Gastrocnemius medialis (tissue), 4 donors: ENCODE measurements around the gene RAPSN. TPM values are rescaled to one million over a fixed set of nuclear protein-coding genes. Genes with fewer than 3 reads are reported as not detected.

Experiments used
- ATAC-seq, 2 donors: fragments of 150-250 bp; one replicate each; pipeline ENCODE4 v1.9.1; 2016
- DNase-seq, 2 donors: peaks; one replicate each; pipeline ENCODE4 v3.0.0-alpha.2; 2019
- H3K27ac ChIP-seq, 4 donors: fragments of 200-600 bp; sonication (generic); 1 replicate in 1 of 4; 2 replicates in 3 of 4; pipeline ENCODE4 v1.5.1; 2016 to 2018; ENCODE audit warnings: mild to moderate bottlenecking in 2 of 4, moderate library complexity in 1 of 4
- H3K27me3 ChIP-seq, 3 donors: fragments of 200-600 bp; sonication (generic) in 2 of 3; 1 replicate in 1 of 3; 2 replicates in 2 of 3; pipeline versions ENCODE4 v1.5.1 to v1.6.0; 2016 to 2019; ENCODE audit warnings: mild to moderate bottlenecking in 1 of 3, moderate library complexity in 1 of 3
- H3K36me3 ChIP-seq, 2 donors: fragments of 200-600 bp; sonication (generic) in 1 of 2; one replicate each; pipeline ENCODE4 v1.5.1; 2017 to 2018
- H3K4me1 ChIP-seq, 2 donors: fragments of 200-600 bp; sonication (generic) in 1 of 2; one replicate each; pipeline ENCODE4 v1.5.1; 2016 to 2017; ENCODE audit warnings: mild to moderate bottlenecking in 2 of 2
- H3K4me3 ChIP-seq, 4 donors: fragments of 200-600 bp; sonication (generic) in 3 of 4; 1 replicate in 1 of 4; 2 replicates in 3 of 4; pipeline ENCODE4 v1.5.1; 2016 to 2019; ENCODE audit warnings: mild to moderate bottlenecking in 2 of 4
- H3K9me3 ChIP-seq, 3 donors: fragments of 200-600 bp; sonication (generic) in 2 of 3; 1 replicate in 1 of 3; 2 replicates in 2 of 3; pipeline ENCODE4 v1.5.1; 2016 to 2019
- POLR2A ChIP-seq, 2 donors: fragments of 450-650 bp; IDR thresholded peaks; one replicate each; pipeline ENCODE4 v1.6.1; 2017; ENCODE audit warnings: antibody characterized with exemption in 2 of 2, mild to moderate bottlenecking in 2 of 2, moderate library complexity in 2 of 2
- in situ Hi-C, 4 donors: fragments of 200-750 bp; cut with MboI; loops; one replicate each; pipeline versions ENCODE4 v1.15.0 to v1.8.0; 2017; ENCODE audit warnings: low sequenced_read_pairs in 4 of 4
- intact Hi-C: fragments of 100-400 bp; cut with DNase I; formaldehyde crosslinking; loops from one replicate; pipeline ENCODE4 v1.15.1; 2023; ENCODE audit warnings: low total_unique reads
- total RNA-seq, 4 donors: library from RNA; depleted of rRNA; stranded (reverse); fragments of >200 nt; gene quantifications; one replicate each; pipeline versions ENCODE4 v1.1.0 to v1.2.3, GENCODE V29; 2016
- TF ChIP-seq, protein P1 (sequence below), 5 experiments: fragments of 450-650 bp in 3 of 5; fragments of 200-600 bp in 2 of 5; sonication (generic) in 2 of 5; IDR thresholded peaks in 4 of 5; conservative IDR thresholded peaks in 1 of 5; 1 replicate in 4 of 5; 2 replicates in 1 of 5; pipeline ENCODE4 v1.5.1; 2016 to 2019; ENCODE audit warnings: antibody characterized with exemption in 5 of 5, mild to moderate bottlenecking in 3 of 5, moderate library complexity in 3 of 5

The RAPSN gene
- total RNA-seq, 4 donors from 2014 or later, result 48.9 to 68.6 (median 59.4) TPM

DNA sequence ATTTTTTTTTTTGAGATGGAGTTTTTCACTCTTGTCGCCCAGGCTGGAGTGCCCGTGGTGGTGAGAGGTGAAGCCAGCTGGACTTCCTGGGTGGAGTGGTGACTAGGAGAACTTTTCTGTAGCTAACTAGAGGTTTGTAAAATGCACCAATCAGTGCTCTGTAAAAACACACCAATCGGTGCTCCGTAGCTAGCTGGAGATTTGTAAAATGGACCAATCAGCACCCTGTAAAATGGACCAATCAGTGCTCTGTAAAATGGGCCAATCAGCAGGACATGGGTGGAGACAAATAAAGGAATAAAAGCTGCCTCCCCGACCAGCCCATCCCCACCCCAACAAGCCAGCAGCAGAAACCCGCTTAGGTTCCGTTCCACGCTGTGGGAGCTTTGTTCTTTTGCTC, 4.4 kb upstream of the RAPSN start:
- no peaks in the 10 kb centered on the region for H3K36me3 ChIP-seq
- TF ChIP-seq POLR2A (IDR thresholded peaks at IDR 0.05), result no peak
- TF ChIP-seq, protein P1, sequence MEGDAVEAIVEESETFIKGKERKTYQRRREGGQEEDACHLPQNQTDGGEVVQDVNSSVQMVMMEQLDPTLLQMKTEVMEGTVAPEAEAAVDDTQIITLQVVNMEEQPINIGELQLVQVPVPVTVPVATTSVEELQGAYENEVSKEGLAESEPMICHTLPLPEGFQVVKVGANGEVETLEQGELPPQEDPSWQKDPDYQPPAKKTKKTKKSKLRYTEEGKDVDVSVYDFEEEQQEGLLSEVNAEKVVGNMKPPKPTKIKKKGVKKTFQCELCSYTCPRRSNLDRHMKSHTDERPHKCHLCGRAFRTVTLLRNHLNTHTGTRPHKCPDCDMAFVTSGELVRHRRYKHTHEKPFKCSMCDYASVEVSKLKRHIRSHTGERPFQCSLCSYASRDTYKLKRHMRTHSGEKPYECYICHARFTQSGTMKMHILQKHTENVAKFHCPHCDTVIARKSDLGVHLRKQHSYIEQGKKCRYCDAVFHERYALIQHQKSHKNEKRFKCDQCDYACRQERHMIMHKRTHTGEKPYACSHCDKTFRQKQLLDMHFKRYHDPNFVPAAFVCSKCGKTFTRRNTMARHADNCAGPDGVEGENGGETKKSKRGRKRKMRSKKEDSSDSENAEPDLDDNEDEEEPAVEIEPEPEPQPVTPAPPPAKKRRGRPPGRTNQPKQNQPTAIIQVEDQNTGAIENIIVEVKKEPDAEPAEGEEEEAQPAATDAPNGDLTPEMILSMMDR (IDR thresholded peaks at IDR 0.05 in 4 of 5, conservative IDR thresholded peaks at IDR 0.05 in 1 of 5), result no peak
- no peak overlapping the region for H3K27ac ChIP-seq
- in situ Hi-C loops (loop anchor here in 3 of 4 donors (5.0 to 10.0 kb wide), 3 partner anchors 71 to 81 kb away; partner anchors contain the start of gene SPI1 (in 1 of the 3)), intact Hi-C loops (no loop called here)
- DNase-seq (no peak), ATAC-seq (no peak)
- no peaks in the 10 kb centered on the region for H3K27me3 ChIP-seq
- peaks cover 0 to 8% of the 10 kb centered on the region in 2 donors for H3K4me1 ChIP-seq
- no peaks in the 10 kb centered on the region for H3K9me3 ChIP-seq
- H3K4me3 ChIP-seq, result no peak overlapping the region

DNA sequence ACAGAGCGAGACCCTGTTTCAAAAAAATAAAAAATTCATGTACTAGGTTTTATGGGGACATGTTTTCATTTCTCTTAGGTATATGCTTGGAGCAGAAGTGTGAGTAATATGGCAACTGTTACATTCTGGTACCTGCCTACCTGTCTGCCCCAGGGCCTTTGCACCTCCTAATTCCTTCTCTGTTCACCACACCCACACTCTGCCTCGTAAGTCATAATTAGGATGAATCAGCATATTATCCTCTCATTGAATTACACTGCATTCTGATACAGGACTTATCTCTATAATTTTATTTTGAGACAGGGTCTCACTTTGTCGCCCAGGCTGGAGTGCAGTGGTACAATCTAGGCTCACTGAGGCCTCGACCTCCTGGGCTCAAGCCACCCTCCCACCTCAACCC, 3.1 kb upstream of the RAPSN start:
- H3K27me3 ChIP-seq, result no peaks in the 10 kb centered on the region
- no peaks in the 10 kb centered on the region for H3K9me3 ChIP-seq
- no peak for DNase-seq
- H3K27ac ChIP-seq, result no peak overlapping the region
- peaks cover 0 to 6% of the 10 kb centered on the region in 2 donors for H3K36me3 ChIP-seq
- TF ChIP-seq, protein P1 (IDR thresholded peaks at IDR 0.05 in 4 of 5, conservative IDR thresholded peaks at IDR 0.05 in 1 of 5), result no peak
- no peak for TF ChIP-seq POLR2A (IDR thresholded peaks at IDR 0.05)
- H3K4me3 ChIP-seq, result no peak overlapping the region
- in situ Hi-C loops (loop anchor here in 3 of 4 donors (5.0 to 10.0 kb wide), 3 partner anchors 70 to 80 kb away; partner anchors contain the start of gene SPI1 (in 1 of the 3)), intact Hi-C loops (no loop called here)
- ATAC-seq, result no peak
- H3K4me1 ChIP-seq, result peaks cover 9 to 19% of the 10 kb centered on the region in 2 donors

DNA sequence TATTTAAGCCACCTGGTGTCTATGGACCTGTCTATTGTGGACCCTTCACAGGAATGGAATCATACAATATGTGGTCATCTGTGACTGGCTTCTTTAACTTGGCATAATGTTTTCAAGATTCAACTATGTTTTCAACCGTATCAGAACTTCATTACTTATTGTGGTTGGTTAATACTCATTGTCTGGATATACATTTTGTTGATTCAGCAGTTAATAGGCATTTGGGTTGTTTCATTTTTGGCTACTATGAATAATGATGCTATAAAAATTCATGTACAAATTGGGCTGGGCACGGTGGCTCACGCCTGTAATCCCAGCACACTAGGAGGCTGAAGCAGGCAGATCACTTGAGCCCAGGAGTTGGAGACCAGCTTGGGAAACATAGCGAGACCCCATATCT, 2.5 kb upstream of the RAPSN start:
- Histone ChIP-seq H3K4me3 (no peak overlapping the region), H3K4me1 (peaks cover 10 to 19% of the 10 kb centered on the region in 2 donors), H3K36me3 (peaks cover 0 to 8% of the 10 kb centered on the region in 2 donors), H3K9me3 (no peaks in the 10 kb centered on the region), H3K27me3 (no peaks in the 10 kb centered on the region), H3K27ac (no peak overlapping the region)
- TF ChIP-seq POLR2A (IDR thresholded peaks at IDR 0.05), result no peak
- no peak for ATAC-seq
- in situ Hi-C loops (loop anchor here in 3 of 4 donors (5.0 to 10.0 kb wide), 3 partner anchors 69 to 79 kb away; partner anchors contain the start of gene SPI1 (in 1 of the 3)), intact Hi-C loops (no loop called here)
- DNase-seq, result no peak

DNA sequence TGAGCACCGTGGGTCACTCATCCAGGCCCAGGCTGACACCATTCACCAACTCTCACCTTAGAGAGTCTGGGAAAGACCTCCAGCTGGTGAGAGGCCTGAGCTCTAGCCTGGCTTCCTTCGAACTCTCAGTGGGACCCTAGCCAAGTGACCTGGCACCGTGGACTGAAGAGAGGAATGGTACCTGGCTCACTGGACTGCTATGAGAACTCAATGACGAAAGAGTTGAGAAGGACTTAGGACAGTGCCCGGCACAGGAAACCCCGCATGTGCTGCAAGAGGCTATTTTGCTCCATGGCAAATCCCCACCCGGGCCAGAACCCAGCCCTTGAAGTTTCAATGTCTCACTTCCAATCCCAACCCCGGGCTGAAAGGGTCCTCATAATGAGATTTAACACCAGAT, 605 bp upstream of the RAPSN start:
- ATAC-seq, result peak; percentile 25 to 61
- in situ Hi-C loops (loop anchor here in 1 of 4 donors (10.0 kb wide), 1 partner anchor 65 kb away; no protein-coding TSS in a partner anchor), intact Hi-C loops (loop anchor here (1.0 to 10.0 kb wide), 2 partner anchors 41 to 265 kb away; partner anchors contain the start of genes PACSIN3 and SLC39A13)

DNA sequence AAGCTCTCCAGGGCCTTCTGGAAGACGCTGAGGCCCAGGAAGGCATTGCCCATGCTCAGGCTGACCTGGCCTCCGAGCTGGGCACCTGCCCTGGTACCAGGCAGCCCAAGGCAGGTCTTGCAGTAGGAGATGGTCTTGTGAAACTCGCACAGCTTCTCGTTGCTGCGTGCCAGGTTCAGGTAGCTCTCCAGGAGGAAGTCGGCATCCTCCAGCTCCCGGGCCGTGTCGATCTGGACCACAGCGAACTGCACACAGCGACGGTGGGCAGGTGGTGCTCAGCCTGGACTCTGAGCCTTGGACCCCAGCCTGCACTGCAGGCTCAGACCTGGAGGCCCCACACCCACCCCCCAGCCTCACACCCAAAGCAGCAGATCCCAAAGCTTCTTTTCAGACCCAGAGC, 1.0 kb downstream of the RAPSN start:
- Histone ChIP-seq H3K4me3 (peak overlapping the region; percentile 46 to 74 (median 60)), H3K4me1 (peaks cover 15 to 19% of the 10 kb centered on the region in 2 donors), H3K36me3 (peaks cover 0 to 8% of the 10 kb centered on the region in 2 donors), H3K27ac (peak overlapping the region; percentile 81 to 94 (median 90)), H3K9me3 (no peaks in the 10 kb centered on the region), H3K27me3 (no peaks in the 10 kb centered on the region)
- ATAC-seq, result peak; percentile 8 to 23
- TF ChIP-seq, protein P1 (IDR thresholded peaks at IDR 0.05 in 4 of 5, conservative IDR thresholded peaks at IDR 0.05 in 1 of 5), result no peak
- no peak for TF ChIP-seq POLR2A (IDR thresholded peaks at IDR 0.05)
- intact Hi-C loops, result loop anchor here (10.0 kb wide), 1 partner anchor 263 kb away; the partner anchor contains the start of gene PACSIN3
- DNase-seq, result peak in 1 of 2 donors; percentile 59
- in situ Hi-C loops, result loop anchor here in 1 of 4 donors (10.0 kb wide), 1 partner anchor 63 kb away; no protein-coding TSS in a partner anchor

More for the DNA sequence above, 605 bp upstream of the RAPSN start:
- DNase-seq, result peak in 1 of 2 donors; percentile 70
- Histone ChIP-seq H3K36me3 (peaks cover 0 to 8% of the 10 kb centered on the region in 2 donors), H3K27me3 (no peaks in the 10 kb centered on the region), H3K4me3 (peak overlapping the region in 3 of 4 donors; percentile 46 to 67 (median 53)), H3K9me3 (no peaks in the 10 kb centered on the region), H3K4me1 (peaks cover 10 to 19% of the 10 kb centered on the region in 2 donors), H3K27ac (peak overlapping the region; percentile 81 to 94 (median 90))
- TF ChIP-seq, protein P1 (IDR thresholded peaks at IDR 0.05 in 4 of 5, conservative IDR thresholded peaks at IDR 0.05 in 1 of 5), result no peak
- no peak for TF ChIP-seq POLR2A (IDR thresholded peaks at IDR 0.05)
